Measurements from ENCODE around the gene INAFM1.
A peak's percentile ranks its signal among the peaks of the same experiment; 100 is the strongest.
"Not testable (repeated sequence)": the region's sequence is repeated elsewhere in the genome, so short reads cannot be mapped to it uniquely, and the experiment has no call there.

The INAFM1 gene

GRCh38 chr19:47274891-47275761 lies 441 bp downstream of the INAFM1 start:
- H3K9me3 ChIP-seq (ENCODE audit: low read length): no peaks in the 10 kb centered on the region
- TF ChIP-seq CTCF (IDR thresholded peaks at IDR 0.05; ENCODE audit: low read length) (no peak), EZH2 (IDR thresholded peaks at IDR 0.05; ENCODE audit: borderline replicate concordance, low read length) (no peak)
- H3K9ac ChIP-seq (ENCODE audit: low read length): peak overlapping the region; percentile 60
- H3K4me3 ChIP-seq (ENCODE audit: low read depth, low read length, poor library complexity, severe bottlenecking): peak overlapping the region; percentile 67
- H3K9me2 ChIP-seq (ENCODE audit: low read depth, low read length): no peaks in the 10 kb centered on the region
- H3K4me2 ChIP-seq (ENCODE audit: low read length): peak overlapping the region; percentile 92
- H3K79me2 ChIP-seq (ENCODE audit: insufficient read depth, low read length): no peaks in the 10 kb centered on the region
- no peak overlapping the region for H3K27ac ChIP-seq (ENCODE audit: low read depth, low read length, poor library complexity, severe bottlenecking)
- no peaks in the 10 kb centered on the region for H3K27me3 ChIP-seq (ENCODE audit: insufficient read depth, low read length)
- H4K20me1 ChIP-seq (ENCODE audit: insufficient read depth, low read length): no peaks in the 10 kb centered on the region
- H3K4me1 ChIP-seq (ENCODE audit: insufficient read depth, low read length, severe bottlenecking): peaks cover 19% of the 10 kb centered on the region
- H2AFZ ChIP-seq (ENCODE audit: low read length): no peak overlapping the region
- H3K36me3 ChIP-seq (ENCODE audit: insufficient read depth, low read length): peaks cover 15% of the 10 kb centered on the region
- H3F3A ChIP-seq (ENCODE audit: insufficient read depth, low read length): no peaks in the 10 kb centered on the region

DNA sequence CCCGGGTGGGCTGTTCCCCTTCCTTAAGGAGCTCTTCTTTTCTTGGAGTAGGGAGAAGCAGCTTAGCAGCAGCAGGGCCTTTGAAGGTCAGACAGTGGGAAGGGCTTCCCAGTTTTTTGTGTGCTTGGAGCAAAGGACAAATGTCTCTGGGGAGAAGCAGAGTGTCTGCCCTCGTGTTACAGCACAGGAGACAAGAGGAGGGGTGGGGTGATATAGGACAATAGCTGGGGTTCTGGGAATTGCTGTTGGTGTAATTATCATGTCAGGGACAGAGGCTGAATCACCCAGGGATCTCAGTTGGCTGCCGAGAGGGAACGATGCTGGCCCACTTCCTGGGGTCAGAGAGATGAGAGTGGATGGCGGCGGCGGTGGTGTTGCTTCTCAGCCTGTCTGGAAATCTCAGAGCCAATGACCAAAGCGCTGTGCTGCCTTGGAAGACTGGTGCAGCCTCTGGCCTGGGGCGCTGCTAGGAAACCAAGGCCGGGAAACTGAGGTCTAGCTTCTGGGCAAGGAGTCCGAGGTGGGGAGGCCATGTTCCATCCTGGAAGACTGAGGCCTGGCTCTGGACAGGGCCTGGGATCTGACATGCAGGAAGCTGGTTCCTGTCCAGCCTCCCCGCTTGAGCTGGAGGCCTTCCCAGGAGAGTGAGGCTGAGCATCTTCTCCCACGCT lies 1.2 kb downstream of the INAFM1 start:
- no peaks in the 10 kb centered on the region for H3F3A ChIP-seq (ENCODE audit: insufficient read depth, low read length)

GRCh38 chr19:47276513-47276912 lies 1.8 kb downstream of the INAFM1 start:
- not testable (repeated sequence) for H2AFZ ChIP-seq (ENCODE audit: low read length); H3K27me3 ChIP-seq (ENCODE audit: insufficient read depth, low read length); H3K9me3 ChIP-seq (ENCODE audit: low read length); H3K4me3 ChIP-seq (ENCODE audit: low read depth, low read length, poor library complexity, severe bottlenecking); H4K20me1 ChIP-seq (ENCODE audit: insufficient read depth, low read length); H3K4me2 ChIP-seq (ENCODE audit: low read length); H3K79me2 ChIP-seq (ENCODE audit: insufficient read depth, low read length); H3F3A ChIP-seq (ENCODE audit: insufficient read depth, low read length); H3K27ac ChIP-seq (ENCODE audit: low read depth, low read length, poor library complexity, severe bottlenecking); H3K9me2 ChIP-seq (ENCODE audit: low read depth, low read length); H3K9ac ChIP-seq (ENCODE audit: low read length)
- H3K4me1 ChIP-seq (ENCODE audit: insufficient read depth, low read length, severe bottlenecking): peaks cover 19% of the 10 kb centered on the region
- peaks cover 13% of the 10 kb centered on the region for H3K36me3 ChIP-seq (ENCODE audit: insufficient read depth, low read length)

More for the DNA sequence above, 1.2 kb downstream of the INAFM1 start:
- TF ChIP-seq CTCF (IDR thresholded peaks at IDR 0.05; ENCODE audit: low read length): no peak
- no peak for TF ChIP-seq EZH2 (IDR thresholded peaks at IDR 0.05; ENCODE audit: borderline replicate concordance, low read length)
- Histone ChIP-seq H3K9ac (ENCODE audit: low read length) (peak overlapping the region; percentile 60; the same call in 1 of the 2 replicates), H3K27ac (ENCODE audit: low read depth, low read length, poor library complexity, severe bottlenecking) (no peak overlapping the region), H3K27me3 (ENCODE audit: insufficient read depth, low read length) (no peaks in the 10 kb centered on the region), H3K4me1 (ENCODE audit: insufficient read depth, low read length, severe bottlenecking) (peaks cover 19% of the 10 kb centered on the region), H4K20me1 (ENCODE audit: insufficient read depth, low read length) (no peaks in the 10 kb centered on the region), H3K4me3 (ENCODE audit: low read depth, low read length, poor library complexity, severe bottlenecking) (peak overlapping the region; percentile 67), H3K36me3 (ENCODE audit: insufficient read depth, low read length) (peaks cover 15% of the 10 kb centered on the region), H3K9me2 (ENCODE audit: low read depth, low read length) (no peaks in the 10 kb centered on the region), H3K79me2 (ENCODE audit: insufficient read depth, low read length) (no peaks in the 10 kb centered on the region), H3K9me3 (ENCODE audit: low read length) (no peaks in the 10 kb centered on the region), H3K4me2 (ENCODE audit: low read length) (peak overlapping the region; percentile 92), H2AFZ (ENCODE audit: low read length) (no peak overlapping the region)
